ENCODE data around the gene NSMCE1. TPM values are rescaled to one million over a fixed set of nuclear protein-coding genes. Genes with fewer than 3 reads are reported as not detected.

Gene NSMCE1
- total and polyA plus RNA-seq, 2 of the 8 experiments (the other 6 are each of a cell fraction or from before 2014, with no cell fraction given) = 8.1 to 16.6 TPM

DNA sequence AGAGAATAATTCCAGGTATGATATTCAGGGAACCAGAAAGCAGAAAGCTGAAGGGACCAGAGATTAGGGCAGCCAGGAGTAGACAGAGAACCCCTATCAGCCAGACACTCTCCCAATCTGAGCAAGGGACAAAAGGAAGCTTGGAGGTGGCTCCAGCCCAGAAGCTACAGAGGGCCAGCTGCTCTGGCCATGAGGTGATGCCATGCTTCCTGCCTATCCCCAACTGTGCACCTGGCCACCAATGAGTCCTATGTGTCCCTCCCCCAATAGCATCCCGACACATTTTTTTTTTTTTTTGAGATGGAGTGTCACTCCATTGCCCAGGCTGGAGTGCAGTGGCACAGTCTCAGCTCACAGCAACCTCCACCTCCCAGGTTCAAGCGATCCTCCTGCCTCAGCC is 30.0 kb downstream of the NSMCE1 start:
- no peak overlapping the region for H2BK15ac ChIP-seq (ENCODE audit: low read length)
- no peaks in the 10 kb centered on the region for H3K79me2 ChIP-seq (ENCODE audit: control insufficient read depth in 1 of 2, insufficient read depth in 2 of 2, low read length in 2 of 2)
- H3K36me3 ChIP-seq (ENCODE audit: control insufficient read depth in 2 of 4, insufficient read depth in 4 of 4, low read length in 3 of 4) = 0 out of 8 replicates have a peak, but pooled peaks cover 0 to 1% (median 0%) of the 10 kb centered on the region in 4 experiments
- no peak for FAIRE-seq
- peaks cover 0 to 6% (median 3%) of the 10 kb centered on the region in 4 experiments; a peak in 3 of 7 replicates for H3K4me1 ChIP-seq (replicated peaks in 1 of 4; ENCODE audit: control insufficient read depth in 3 of 4, insufficient read depth in 4 of 4, low read length in 3 of 4)
- CTCF ChIA-PET (ENCODE audit: partially characterized antibody) = interaction anchor here (0.8 to 17.4 kb wide), 5 partner anchors 59 to 214 kb away, joined by 3 to 241 read pairs (median 4); no protein-coding TSS in a partner anchor
- no peak overlapping the region for H2AFZ ChIP-seq (ENCODE audit: low read length)
- H2AK5ac ChIP-seq (ENCODE audit: low read depth, low read length) = no peak overlapping the region
- H3K27ac ChIP-seq (ENCODE audit: low read depth, low read length) = no peak overlapping the region
- peak overlapping the region; percentile 53; the same call in 1 of the 2 replicates for H4K8ac ChIP-seq (ENCODE audit: extremely low read depth, insufficient read depth, low read length)
- H3K9me3 ChIP-seq (ENCODE audit: insufficient read depth in 2 of 2, low read depth in 1 of 2, low read length in 1 of 2) = no peaks in the 10 kb centered on the region
- H3K56ac ChIP-seq (replicated peaks; ENCODE audit: insufficient read length, low read depth, low read length) = no peak overlapping the region
- no peak overlapping the region for H3K9ac ChIP-seq (replicated peaks in 1 of 4; ENCODE audit: extremely low read depth in 1 of 4, low read depth in 3 of 4, low read length in 3 of 4)
- H3K4me3 ChIP-seq (ENCODE audit: extremely low read depth in 1 of 4, insufficient read depth in 2 of 4, low read depth in 3 of 4, low read length in 4 of 4) = no peak overlapping the region
- DNase-seq (ENCODE audit: low read depth in 1 of 2, low spot score in 2 of 2) = no peak
- H2BK12ac ChIP-seq (ENCODE audit: low read depth, low read length) = no peak overlapping the region
- no peak overlapping the region for H2BK120ac ChIP-seq (replicated peaks; ENCODE audit: low read depth, low read length)
- H4K91ac ChIP-seq (replicated peaks; ENCODE audit: insufficient read length, low read length) = no peak overlapping the region
- H4K20me1 ChIP-seq (replicated peaks in 1 of 2; ENCODE audit: control insufficient read depth in 1 of 2, insufficient read depth in 2 of 2, low read length in 2 of 2) = peaks cover 0 to 1% of the 10 kb centered on the region in 2 experiments
- no peak overlapping the region for H3K14ac ChIP-seq (ENCODE audit: insufficient read length)
- H3K27me3 ChIP-seq (replicated peaks in 1 of 4; ENCODE audit: control insufficient read depth in 3 of 4, extremely low read depth in 1 of 4, insufficient read depth in 3 of 4, low read length in 3 of 4) = no peaks in the 10 kb centered on the region
- H2BK20ac ChIP-seq (ENCODE audit: low read length) = no peak overlapping the region
- no peak overlapping the region for H3K4ac ChIP-seq (replicated peaks; ENCODE audit: insufficient read length, low read depth, low read length)
- no peaks in the 10 kb centered on the region for H3K23me2 ChIP-seq (ENCODE audit: low read depth, low read length)
- H4K5ac ChIP-seq (ENCODE audit: insufficient read length, low read depth, low read length) = no peak overlapping the region
- H3K23ac ChIP-seq (ENCODE audit: insufficient read length) = no peak overlapping the region
- POLR2A ChIA-PET (ENCODE audit: partially characterized antibody) = interaction anchor here (0.6 kb wide), 1 partner anchor 136 kb away, joined by 4 read pairs; no protein-coding TSS in a partner anchor
- TF ChIP-seq SIRT6 (IDR thresholded peaks at IDR 0.05; ENCODE audit: low read length) = no peak
- TF ChIP-seq YY1 (IDR thresholded peaks at IDR 0.05; ENCODE audit: low read depth, low read length) = no peak
- no peak for TF ChIP-seq CREB1 (IDR thresholded peaks at IDR 0.05)
- TF ChIP-seq, protein P1, sequence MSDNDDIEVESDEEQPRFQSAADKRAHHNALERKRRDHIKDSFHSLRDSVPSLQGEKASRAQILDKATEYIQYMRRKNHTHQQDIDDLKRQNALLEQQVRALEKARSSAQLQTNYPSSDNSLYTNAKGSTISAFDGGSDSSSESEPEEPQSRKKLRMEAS (IDR thresholded peaks at IDR 0.05) = no peak
- TF ChIP-seq POU5F1 (IDR thresholded peaks at IDR 0.05; ENCODE audit: low read depth, low read length) = no peak
- no peak for TF ChIP-seq SIN3A (conservative IDR thresholded peaks at IDR 0.05 in 1 of 2, IDR thresholded peaks at IDR 0.05 in 1 of 2; ENCODE audit: low read depth in 1 of 2, low read length in 2 of 2)
- no peak for TF ChIP-seq CBX5 (IDR thresholded peaks at IDR 0.05; ENCODE audit: low read depth, low read length)
- TF ChIP-seq BACH1 (IDR thresholded peaks at IDR 0.05; ENCODE audit: low read length) = no peak
- TF ChIP-seq, protein P2, sequence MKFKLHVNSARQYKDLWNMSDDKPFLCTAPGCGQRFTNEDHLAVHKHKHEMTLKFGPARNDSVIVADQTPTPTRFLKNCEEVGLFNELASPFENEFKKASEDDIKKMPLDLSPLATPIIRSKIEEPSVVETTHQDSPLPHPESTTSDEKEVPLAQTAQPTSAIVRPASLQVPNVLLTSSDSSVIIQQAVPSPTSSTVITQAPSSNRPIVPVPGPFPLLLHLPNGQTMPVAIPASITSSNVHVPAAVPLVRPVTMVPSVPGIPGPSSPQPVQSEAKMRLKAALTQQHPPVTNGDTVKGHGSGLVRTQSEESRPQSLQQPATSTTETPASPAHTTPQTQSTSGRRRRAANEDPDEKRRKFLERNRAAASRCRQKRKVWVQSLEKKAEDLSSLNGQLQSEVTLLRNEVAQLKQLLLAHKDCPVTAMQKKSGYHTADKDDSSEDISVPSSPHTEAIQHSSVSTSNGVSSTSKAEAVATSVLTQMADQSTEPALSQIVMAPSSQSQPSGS (IDR thresholded peaks at IDR 0.05; ENCODE audit: low read length) = no peak
- no peak for TF ChIP-seq CTCF (IDR thresholded peaks at IDR 0.05; ENCODE audit: control extremely low read depth in 1 of 3, insufficient read depth in 1 of 3, low read depth in 1 of 3, low read length in 3 of 3)
- whole genome bisulfite sequencing, 2 experiments (ENCODE audit: extremely low coverage in 1 of 2, insufficient coverage in 1 of 2, insufficient read length in 1 of 2, insufficient replicate concordance in 2 of 2, low coverage in 1 of 2, low lambda C conversion rate in 2 of 2, missing lambda C conversion rate in 1 of 2) = 75% methylated on average over 2 of the region's 2 CpGs; no CpG with 5 or more reads in 1 of the 2 experiments
- H3K79me1 ChIP-seq (ENCODE audit: low read depth, low read length) = no peaks in the 10 kb centered on the region
- no peak overlapping the region for H2BK5ac ChIP-seq (ENCODE audit: low read depth, low read length)
- H3K18ac ChIP-seq (ENCODE audit: extremely low read depth, low read length) = no peak overlapping the region
- H3K4me2 ChIP-seq (ENCODE audit: insufficient read depth in 1 of 2, low read depth in 2 of 2, low read length in 2 of 2) = no peak overlapping the region

Data from H1 (cell line).